ENCODE results near the gene NHLRC2.

Gene NHLRC2

GRCh38 chr10:113911839-113912238 is 57.4 kb downstream of the NHLRC2 start:
- DNase-seq (ENCODE audit: low read depth in 2 of 2): no peak

DNA sequence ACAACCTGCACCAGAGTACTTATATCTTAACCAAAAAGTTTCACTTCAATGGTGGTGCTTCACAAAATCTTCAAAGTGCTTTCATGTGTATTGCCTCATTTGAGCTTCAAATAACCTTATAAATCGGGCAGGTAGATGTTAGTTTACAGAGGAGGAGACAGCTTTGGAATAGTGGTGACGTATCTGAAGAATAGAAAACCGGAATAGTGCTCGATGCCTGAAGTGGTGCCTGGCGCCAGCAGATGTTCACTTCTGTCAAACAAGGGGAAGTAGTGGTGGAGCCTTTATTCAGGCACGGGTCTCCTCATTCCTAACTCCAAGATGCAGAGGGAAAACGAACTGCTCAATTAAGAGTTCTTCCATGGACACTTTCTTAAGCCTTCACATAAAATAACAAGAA is 58.1 kb downstream of the NHLRC2 start:
- no peak for DNase-seq (ENCODE audit: low read depth in 2 of 2)

DNA sequence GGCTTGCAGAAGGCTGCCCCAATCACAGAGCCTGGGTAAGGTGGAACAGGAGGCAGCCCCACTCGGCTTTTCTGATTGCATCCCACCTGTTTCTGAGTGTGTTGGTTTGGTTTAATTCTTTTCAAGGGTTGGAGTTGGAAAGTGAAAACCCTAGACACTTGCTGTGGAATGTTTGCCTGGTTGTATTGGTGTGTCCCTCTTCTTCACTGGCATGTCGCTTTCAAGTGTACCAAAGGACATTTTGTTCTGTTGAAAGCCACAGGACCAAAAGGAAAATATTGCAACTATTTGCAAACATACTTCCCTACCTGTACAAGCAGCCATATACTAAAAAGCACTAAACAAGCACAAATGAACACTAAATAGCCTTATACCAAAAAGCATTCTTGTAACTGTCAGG is 60.5 kb downstream of the NHLRC2 start:
- DNase-seq (ENCODE audit: low read depth in 2 of 2): no peak

DNA sequence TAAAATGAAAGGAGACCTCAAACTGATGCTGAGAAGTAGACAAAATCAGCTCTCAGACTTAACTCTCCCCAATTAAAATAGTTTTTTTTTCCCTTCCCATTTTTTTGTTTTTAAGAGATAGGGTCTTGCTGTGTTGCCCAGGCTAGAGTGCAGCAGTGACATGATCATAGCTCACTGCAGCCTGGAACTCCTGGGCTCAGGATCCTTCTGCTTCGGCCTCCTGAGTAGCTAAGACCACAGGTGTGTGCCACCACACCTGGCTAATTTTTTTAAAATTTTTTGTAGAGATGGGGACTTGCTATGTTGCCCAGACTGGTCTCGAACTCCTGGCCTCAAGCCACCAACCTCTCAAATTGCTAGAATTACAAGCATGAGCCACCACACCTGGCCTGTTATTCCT is 61.1 kb downstream of the NHLRC2 start:
- DNase-seq (ENCODE audit: low read depth in 2 of 2): no peak

GRCh38 chr10:113916053-113916452 is 61.6 kb downstream of the NHLRC2 start:
- DNase-seq (ENCODE audit: low read depth in 2 of 2): no peak

DNA sequence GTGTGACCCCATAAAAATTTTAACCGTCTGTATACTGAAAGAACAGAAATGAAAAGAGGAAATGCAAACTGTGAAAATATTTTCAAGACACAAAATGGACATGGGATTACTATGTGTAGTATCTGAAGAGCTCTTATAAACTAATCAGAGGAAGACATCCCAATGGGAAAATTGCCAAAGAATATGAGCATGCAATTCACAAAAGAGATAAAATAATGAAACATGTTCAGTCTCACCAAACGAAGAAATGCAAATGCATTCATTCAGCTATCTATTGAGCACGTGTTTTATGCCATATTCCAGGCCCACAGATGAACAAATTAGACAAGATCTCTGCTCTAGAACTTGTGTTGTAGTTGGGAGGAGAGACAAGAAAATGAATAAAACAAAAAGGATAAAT is 63.2 kb downstream of the NHLRC2 start:
- no peak for DNase-seq (ENCODE audit: low read depth in 2 of 2)

- DNase-seq (ENCODE audit: low read depth in 2 of 2): no peak
These were observed 65.7 kb downstream of the NHLRC2 start for GRCh38 chr10:113920114-113920513.

DNA sequence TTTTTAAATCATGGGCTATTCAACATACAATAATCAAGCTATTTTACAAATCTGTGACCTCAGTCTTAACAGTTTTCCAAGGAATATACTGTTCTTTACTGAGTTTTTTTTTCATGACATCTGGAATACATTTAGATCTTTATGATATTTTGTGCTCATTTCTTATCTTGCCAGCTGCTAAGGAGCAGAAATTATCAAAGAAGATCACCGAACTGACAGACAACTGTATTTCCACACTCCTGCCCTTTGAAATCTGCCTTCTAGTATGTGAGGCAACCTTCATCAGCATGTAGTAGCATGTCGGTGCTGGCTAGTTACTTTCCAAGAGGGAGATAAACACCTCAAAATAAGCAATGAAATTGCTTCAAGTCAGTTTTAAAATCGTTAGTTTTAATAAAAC is 66.4 kb downstream of the NHLRC2 start:
- no peak for DNase-seq (ENCODE audit: low read depth in 2 of 2)

DNA sequence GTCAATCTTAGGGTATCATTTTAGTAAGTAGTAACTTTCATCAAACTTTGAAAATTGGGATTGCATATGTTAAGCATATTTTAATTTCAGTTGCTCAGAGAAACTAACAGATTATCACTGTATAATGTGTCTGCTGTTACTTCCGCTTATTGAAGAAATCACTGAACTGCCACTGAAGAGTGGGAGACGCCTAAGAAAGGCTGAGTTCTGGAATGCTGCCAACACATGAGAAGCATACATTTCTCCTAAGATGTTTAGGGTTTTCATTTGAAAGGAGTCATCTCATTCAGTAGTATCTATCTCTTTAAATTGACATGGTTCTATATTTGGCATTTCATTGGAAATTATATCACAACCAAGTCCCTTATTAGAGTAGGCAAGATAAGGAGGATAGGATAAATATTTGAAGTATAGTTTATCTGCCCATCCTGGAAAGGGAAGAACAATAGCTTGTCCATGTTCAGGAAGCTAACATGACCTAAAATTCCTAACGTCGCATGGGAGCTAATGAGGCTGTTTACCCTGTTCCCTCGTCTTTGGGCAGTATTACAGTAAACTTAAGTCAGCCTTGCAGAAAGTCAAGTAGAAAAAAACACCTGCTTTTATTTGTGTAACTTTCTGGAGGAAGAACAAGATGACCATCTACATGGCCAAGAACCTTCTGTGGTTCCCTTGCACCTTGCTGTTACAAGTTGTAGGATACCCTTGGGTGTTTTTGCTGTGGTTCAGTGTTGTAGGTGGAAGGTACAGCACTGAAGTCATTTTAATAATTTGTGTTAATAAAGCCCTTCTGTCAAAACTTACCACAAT is 67.3 kb downstream of the NHLRC2 start:
- DNase-seq (ENCODE audit: low read depth in 2 of 2): no peak

- no peak for DNase-seq (ENCODE audit: low read depth in 2 of 2)
These were observed 68.5 kb downstream of the NHLRC2 start for GRCh38 chr10:113922787-113923570.

GRCh38 chr10:113924186-113924585 is 69.7 kb downstream of the NHLRC2 start:
- no peak for DNase-seq (ENCODE audit: low read depth in 2 of 2)

DNA sequence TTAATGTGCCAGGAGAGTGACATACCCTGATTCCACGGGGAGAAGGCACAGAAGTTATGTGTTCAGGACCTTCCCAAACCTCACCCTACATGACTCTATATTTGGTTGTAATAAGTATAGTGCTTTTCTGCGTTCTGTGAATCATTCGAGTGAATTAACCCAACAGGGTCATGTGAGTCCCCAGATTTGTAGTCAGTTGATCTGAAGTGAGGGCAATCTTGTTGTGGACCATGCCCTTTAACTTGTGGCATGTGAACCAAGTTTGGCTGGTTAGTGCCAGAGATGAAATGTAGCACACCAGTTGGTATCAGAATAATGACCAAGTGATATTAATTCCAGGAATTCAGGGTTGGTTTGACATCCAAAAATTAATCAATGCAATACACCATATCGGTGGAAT is 70.2 kb downstream of the NHLRC2 start:
- no peak for DNase-seq (ENCODE audit: low read depth in 2 of 2)

GRCh38 chr10:113927440-113927839 is 73.0 kb downstream of the NHLRC2 start:
- no peak for DNase-seq (ENCODE audit: low read depth in 2 of 2)

- DNase-seq (ENCODE audit: low read depth in 2 of 2): no peak
These were observed 74.4 kb downstream of the NHLRC2 start for GRCh38 chr10:113928830-113929229.

DNA sequence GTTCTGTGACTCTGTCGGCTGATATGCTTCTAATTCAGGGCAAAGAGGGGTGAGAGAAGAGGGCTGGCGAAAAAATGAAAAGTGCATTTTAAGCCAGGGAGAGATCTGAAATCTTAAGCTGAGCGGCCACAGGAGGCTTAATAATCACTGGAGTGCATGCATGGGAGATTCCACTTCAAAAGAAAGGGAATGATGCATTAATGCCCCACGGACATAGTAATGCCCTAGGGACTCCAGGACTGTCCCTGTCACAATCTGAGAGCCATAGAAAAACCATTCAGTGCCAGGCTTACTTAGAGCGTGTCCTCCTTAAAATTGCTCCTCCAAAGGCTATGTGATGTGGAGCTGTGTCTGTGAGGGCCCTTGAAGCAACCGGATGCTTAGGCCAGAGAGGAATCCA is 75.1 kb downstream of the NHLRC2 start:
- no peak for DNase-seq (ENCODE audit: low read depth in 2 of 2)

DNA sequence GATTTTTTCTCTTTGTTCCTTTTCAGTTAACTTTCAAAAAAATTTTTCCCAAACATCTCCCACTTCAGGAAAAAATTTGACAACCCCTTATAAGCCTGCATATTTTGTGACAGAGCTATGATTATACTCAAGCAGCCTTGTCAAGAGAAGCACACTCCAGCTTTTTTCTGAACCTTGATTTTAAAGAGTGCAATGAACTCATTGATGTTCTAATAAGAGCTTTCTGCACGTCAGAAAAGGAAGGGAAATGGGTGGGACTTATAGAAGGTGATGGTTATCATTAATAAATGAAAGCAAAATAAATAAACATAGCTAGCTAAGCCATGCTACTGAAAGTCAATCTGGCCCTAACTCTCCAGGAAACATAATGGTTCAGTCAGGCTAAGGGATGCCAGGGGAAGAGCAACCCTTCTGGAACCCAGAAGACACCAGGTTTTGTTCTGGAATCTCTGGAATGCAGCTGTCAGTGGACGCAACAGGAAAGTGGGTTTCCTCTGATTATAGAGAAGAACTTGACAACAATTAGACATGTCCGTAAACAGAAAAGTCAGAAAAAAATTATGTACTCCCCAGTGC is 76.1 kb downstream of the NHLRC2 start:
- no peak for DNase-seq (ENCODE audit: low read depth in 2 of 2)

DNA sequence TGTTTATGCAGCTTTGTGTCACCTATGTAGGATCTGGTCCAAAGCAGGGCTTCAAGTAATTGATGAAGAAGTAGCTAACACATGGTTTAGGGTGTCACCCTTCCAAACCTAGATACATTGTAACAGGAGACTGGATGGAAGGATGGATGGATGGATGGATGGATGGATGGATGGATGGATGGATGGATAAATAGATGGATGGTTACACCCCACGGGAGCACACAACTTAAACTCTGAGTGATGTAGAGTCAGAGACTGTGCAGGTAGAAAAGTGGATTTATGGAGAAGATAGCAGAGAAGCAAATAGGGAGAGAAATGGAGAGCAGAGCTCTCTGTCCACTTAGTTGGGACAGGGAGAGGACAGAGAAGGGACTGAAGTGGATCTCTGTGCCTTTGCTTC is 78.4 kb downstream of the NHLRC2 start:
- no peak for DNase-seq (ENCODE audit: low read depth in 2 of 2)

DNA sequence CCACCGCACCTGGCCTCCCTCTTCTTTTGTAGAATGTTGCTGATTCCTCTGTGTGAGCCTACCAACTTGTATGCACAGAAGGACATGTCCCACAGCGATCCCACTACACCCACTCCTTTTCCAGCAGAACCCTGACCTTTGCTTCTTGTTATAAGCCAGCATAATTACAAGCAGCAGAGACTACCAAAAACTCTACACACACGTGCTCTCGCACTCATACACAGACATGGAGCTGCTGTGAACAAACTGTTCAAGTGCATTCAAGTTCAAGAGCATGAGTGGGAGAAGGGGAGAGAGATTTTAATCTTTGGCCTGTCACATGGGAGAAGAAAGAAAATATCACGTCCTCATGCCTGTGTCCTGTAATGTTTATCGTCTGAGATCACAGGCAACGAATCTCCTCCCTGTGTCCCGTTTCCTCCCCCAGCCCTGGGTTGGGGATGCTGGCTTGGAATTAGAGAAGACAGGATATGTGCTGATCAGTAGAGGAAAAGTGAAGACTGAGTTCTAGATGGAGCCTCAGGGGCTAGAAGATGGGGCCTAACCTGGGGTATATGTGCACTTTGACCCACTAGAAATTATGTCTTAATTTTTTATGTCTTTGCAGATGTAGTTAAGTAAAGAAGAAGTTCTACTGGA is 79.6 kb downstream of the NHLRC2 start:
- no peak for DNase-seq (ENCODE audit: low read depth in 2 of 2)

DNA sequence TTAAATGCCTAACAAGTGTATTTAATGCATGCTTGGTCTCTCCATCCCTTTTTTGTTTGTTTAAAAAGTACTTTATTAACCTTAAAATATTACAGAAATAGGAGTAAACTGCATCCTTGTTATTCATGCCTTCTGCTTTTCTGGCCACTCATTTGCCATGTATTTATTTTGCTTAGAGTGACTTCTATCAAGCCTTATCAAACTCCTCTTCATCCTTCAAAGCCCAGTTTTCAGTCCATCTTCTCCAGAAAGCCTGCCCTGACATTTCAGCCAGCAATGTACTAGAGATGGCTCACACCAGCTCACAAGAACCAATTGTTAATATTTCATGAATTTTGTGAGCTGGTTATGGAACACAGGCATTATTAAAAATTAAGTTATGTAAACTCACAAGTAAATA is 82.8 kb downstream of the NHLRC2 start:
- DNase-seq (ENCODE audit: low read depth in 2 of 2): no peak

- DNase-seq (ENCODE audit: low read depth in 2 of 2): no peak
These were observed 83.3 kb downstream of the NHLRC2 start for GRCh38 chr10:113937756-113938155.

GRCh38 chr10:113939212-113939860 is 84.9 kb downstream of the NHLRC2 start:
- no peak for DNase-seq (ENCODE audit: low read depth in 2 of 2)

GRCh38 chr10:113941140-113941539 is 86.7 kb downstream of the NHLRC2 start:
- DNase-seq (ENCODE audit: low read depth in 2 of 2): no peak
